HepG2 (cell line): ENCODE results near the gene LAMP2. TPM values are rescaled to one million over a fixed set of nuclear protein-coding genes. Genes with fewer than 3 reads are reported as not detected.

Experiments
- ATAC-seq: fragments of 200-7000 bp; cut with Tn5 transposase; 3 replicates; pipeline ENCODE4 v1.9.1; 2020; ENCODE audit warnings: mild to moderate bottlenecking, moderate library complexity
- BruUV-seq: library from RNA; stranded (reverse); fragments of 400-500 nt; replicated peaks from 2 replicates; lab custom pipeline; 2021; lab: Mats Ljungman, UMichigan
- CTCF ChIA-PET: fragments of 300-600 bp; formaldehyde crosslinking; extraction: SDS; loops from one replicate; lab custom pipeline; 2021; ENCODE audit warnings: low total read pairs, inconsistent platforms, low intra/inter-chr PET ratio; lab: Yijun Ruan, JAX
- POLR2A ChIA-PET: fragments of 350-600 bp; sonication (Branson Sonifier 250); formaldehyde crosslinking; loops from one replicate; lab custom pipeline; 2020; ENCODE audit warnings: antibody characterized with exemption, inconsistent platforms; lab: Yijun Ruan, JAX
- DNase-seq: peaks from one replicate; pipeline ENCODE4 v3.0.0-alpha.2; 2015; ENCODE audit warnings: low spot score
- FAIRE-seq: peaks from 3 replicates; lab custom pipeline; 2011; peaks lifted over from hg19 to GRCh38; lab: Jason Lieb, UNC
- H2AFZ ChIP-seq: one replicate; pipeline ENCODE4 v1.6.1; 2011; ENCODE audit warnings: low read length, inconsistent platforms
- H3K27ac ChIP-seq: fragments of 300-600 bp; 3 replicates; pipeline ENCODE4 v1.8.0; 2011; ENCODE audit warnings: mixed run types, mild to moderate bottlenecking, mixed read lengths, low read length, inconsistent platforms; ENCODE audit not compliant: insufficient read depth; ENCODE audit errors: extremely low read length
- H3K27me3 ChIP-seq, 2 experiments: fragments of 200-600 bp in 1 of 2; 2 replicates in 1 of 2; 3 replicates in 1 of 2; pipeline versions ENCODE4 v1.6.0 to v1.8.0; 2011; ENCODE audit warnings: low read length in 2 of 2, mild to moderate bottlenecking in 2 of 2, moderate library complexity in 2 of 2, inconsistent platforms in 1 of 2; ENCODE audit not compliant: insufficient read depth in 2 of 2, control insufficient read depth in 1 of 2
- H3K36me3 ChIP-seq, 2 experiments: fragments of 200-600 bp in 1 of 2; replicated peaks in 1 of 2; 2 replicates in 1 of 2; 3 replicates in 1 of 2; pipeline versions ENCODE4 v1.5.1 to v1.8.0; 2011; ENCODE audit warnings: low read length in 2 of 2, inconsistent platforms in 1 of 2; ENCODE audit not compliant: insufficient read depth in 2 of 2, control insufficient read depth in 1 of 2
- H3K4me1 ChIP-seq: 2 replicates; pipeline ENCODE4 v1.5.1; 2012; ENCODE audit warnings: low read length, inconsistent platforms; ENCODE audit not compliant: insufficient read depth
- H3K4me2 ChIP-seq: 2 replicates; pipeline ENCODE4 v1.6.0; 2011; ENCODE audit warnings: low read depth, low read length, inconsistent platforms
- H3K4me3 ChIP-seq, 3 experiments: fragments of 200-600 bp in 1 of 3; sonication (generic), shearing (Covaris generic) in 1 of 3; replicated peaks in 1 of 3; 2 replicates each; pipeline ENCODE4 v1.5.1; 2011 to 2016; ENCODE audit warnings: low read length in 3 of 3, inconsistent platforms in 2 of 3, low read depth in 2 of 3, mild to moderate bottlenecking in 2 of 3, control low read depth in 1 of 3, mixed read lengths in 1 of 3; ENCODE audit not compliant: insufficient read depth in 1 of 3
- H3K79me2 ChIP-seq: one replicate; pipeline ENCODE4 v1.6.1; 2011; ENCODE audit warnings: low read length, inconsistent platforms; ENCODE audit not compliant: insufficient read depth
- H3K9ac ChIP-seq: 2 replicates; pipeline ENCODE4 v1.6.0; 2011; ENCODE audit warnings: mild to moderate bottlenecking, low read depth, low read length, inconsistent platforms; ENCODE audit not compliant: insufficient read depth
- H3K9me3 ChIP-seq: 2 replicates; pipeline ENCODE4 v1.5.1; 2012; ENCODE audit warnings: mild to moderate bottlenecking, low read length
- H4K20me1 ChIP-seq: 2 replicates; pipeline ENCODE4 v1.6.0; 2011; ENCODE audit warnings: inconsistent platforms, mild to moderate bottlenecking, low read length, moderate library complexity; ENCODE audit not compliant: insufficient read depth
- ETV5 ChIP-seq: IDR thresholded peaks from 2 replicates; pipeline ENCODE4 v1.6.1; 2018; ENCODE audit warnings: missing biosample characterization, missing genetic modification reagents, inconsistent platforms, borderline replicate concordance
- REL ChIP-seq: sonication (generic); formaldehyde crosslinking; conservative IDR thresholded peaks from 2 replicates; pipeline ENCODE4 v1.8.0; 2022; ENCODE audit warnings: mild to moderate bottlenecking, missing genetic modification reagents, moderate library complexity
- SMAD9 ChIP-seq: sonication (generic); formaldehyde crosslinking; IDR thresholded peaks from 2 replicates; pipeline ENCODE4 v1.5.1; 2020; ENCODE audit warnings: mild to moderate bottlenecking, missing genetic modification reagents
- SMC3 ChIP-seq: IDR thresholded peaks from 2 replicates; pipeline ENCODE4 v1.6.1; 2011; ENCODE audit warnings: low read length, improper control_type of control experiment
- STAG1 ChIP-seq: sonication (generic); formaldehyde crosslinking; IDR thresholded peaks from 2 replicates; pipeline ENCODE4 v1.4.0; 2020; ENCODE audit warnings: missing genetic modification reagents
- ZNF24 ChIP-seq: fragments of 450-650 bp; IDR thresholded peaks from 2 replicates; pipeline ENCODE4 v1.6.1; 2017; ENCODE audit warnings: antibody characterized with exemption, mild to moderate bottlenecking
- ZNF264 ChIP-seq: sonication (generic); formaldehyde crosslinking; IDR thresholded peaks from 2 replicates; pipeline ENCODE4 v1.4.0; 2020; ENCODE audit warnings: missing genetic modification reagents
- WGBS: methylation state at CpG from one replicate; pipeline ENCODE4 v1.1.6; 2017; ENCODE audit warnings: low lambda C conversion rate; 5-methylcytosine and 5-hydroxymethylcytosine counted together
- in situ Hi-C: cut with HindIII; loops from 2 replicates; pipeline ENCODE4 v1.10.0; 2017; ENCODE audit warnings: low pct_unique_long_range_greater_than_20kb; ENCODE audit not compliant: extremely low pct_ligation_motif_present
- intact Hi-C: fragments of 100-400 bp; cut with micrococcal nuclease; formaldehyde crosslinking; loops from one replicate; pipeline ENCODE4 v1.10.0; 2022; ENCODE audit not compliant: unreplicated experiment
- polyA plus RNA-seq, 8 experiments: library from polyadenylated mRNA; depleted of rRNA in 3 of 8; stranded (reverse) in 7 of 8; unstranded in 1 of 8; fragments of >200 nt; fragmentation: Illumina TruSeq in 4 of 8; extraction: Trizol in 4 of 8; gene quantifications; 2 replicates each; pipeline versions ENCODE4 v1.2.1 to v1.2.3, GENCODE V29; 2011 to 2016; ENCODE audit warnings: low read depth in 4 of 8, missing spikeins in 1 of 8, mixed read lengths in 1 of 8; ENCODE audit not compliant: insufficient read depth in 1 of 8
- total RNA-seq, 5 experiments: library from RNA; depleted of rRNA; stranded (reverse); fragments of >200 nt; fragmentation: Illumina TruSeq; extraction: Trizol; gene quantifications; 2 replicates each; pipeline ENCODE4 v1.2.3, GENCODE V29; 2016; ENCODE audit warnings: low read depth in 1 of 5
- TF ChIP-seq, protein P1 (sequence below): sonication (generic); formaldehyde crosslinking; IDR thresholded peaks from 2 replicates; pipeline ENCODE4 v1.5.0; 2020; ENCODE audit warnings: missing genetic modification reagents
- TF ChIP-seq, protein P2 (sequence below): sonication (generic); formaldehyde crosslinking; IDR thresholded peaks from 2 replicates; pipeline ENCODE4 v1.5.0; 2020; ENCODE audit warnings: mild to moderate bottlenecking, missing genetic modification reagents, moderate library complexity

Gene LAMP2
- total and polyA plus RNA-seq, 2 of the 13 experiments (the other 11 are each of a cell fraction or from before 2014, with no cell fraction given), result 127 to 170 TPM

DNA sequence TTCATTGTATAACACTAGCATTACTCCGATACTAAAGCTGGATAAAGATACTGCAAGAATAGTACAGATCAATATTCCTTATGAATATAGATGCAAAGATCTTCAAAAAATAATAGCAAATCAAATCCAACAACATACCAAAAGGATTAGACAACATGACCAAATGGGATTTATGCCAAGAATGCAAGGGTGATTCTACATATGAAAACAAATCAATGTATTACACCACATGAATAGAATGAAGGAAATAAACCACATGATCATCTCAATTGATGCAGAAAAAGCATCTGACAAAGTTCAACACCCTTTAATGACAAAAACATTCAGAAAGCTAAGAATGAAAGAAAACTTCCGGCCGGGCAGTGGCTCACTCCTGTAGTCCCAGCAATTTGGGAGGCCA lies 48.8 kb upstream of the LAMP2 start:
- Histone ChIP-seq H3K4me1 (peaks cover 21% of the 10 kb centered on the region), H3K27ac (no peak overlapping the region), H3K27me3 (no peaks in the 10 kb centered on the region), H3K79me2 (no peaks in the 10 kb centered on the region), H3K9me3 (no peaks in the 10 kb centered on the region), H2AFZ (no peak overlapping the region), H3K9ac (no peak overlapping the region), H3K4me2 (no peak overlapping the region), H3K4me3 (no peak overlapping the region), H3K36me3 (no peaks in the 10 kb centered on the region), H4K20me1 (no peaks in the 10 kb centered on the region)
- POLR2A ChIA-PET, result no interaction called here
- WGBS, result 97% methylated on average over 3 of the region's 3 CpGs
- ATAC-seq (no peak), FAIRE-seq (no peak), DNase-seq (no peak)
- in situ Hi-C loops (loop anchor here (10.0 kb wide), 1 partner anchor 147 kb away; no protein-coding TSS in a partner anchor), intact Hi-C loops (loop anchor here (10.0 kb wide), 1 partner anchor 87 kb away; the partner anchor contains the start of gene MCTS1)
- TF ChIP-seq, protein P1, sequence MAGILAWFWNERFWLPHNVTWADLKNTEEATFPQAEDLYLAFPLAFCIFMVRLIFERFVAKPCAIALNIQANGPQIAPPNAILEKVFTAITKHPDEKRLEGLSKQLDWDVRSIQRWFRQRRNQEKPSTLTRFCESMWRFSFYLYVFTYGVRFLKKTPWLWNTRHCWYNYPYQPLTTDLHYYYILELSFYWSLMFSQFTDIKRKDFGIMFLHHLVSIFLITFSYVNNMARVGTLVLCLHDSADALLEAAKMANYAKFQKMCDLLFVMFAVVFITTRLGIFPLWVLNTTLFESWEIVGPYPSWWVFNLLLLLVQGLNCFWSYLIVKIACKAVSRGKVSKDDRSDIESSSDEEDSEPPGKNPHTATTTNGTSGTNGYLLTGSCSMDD, result no peak
- TF ChIP-seq REL (CRISPR knock-in tag), result no peak
- CTCF ChIA-PET, result no interaction called here
- BruUV-seq, result no TSS peak

DNA sequence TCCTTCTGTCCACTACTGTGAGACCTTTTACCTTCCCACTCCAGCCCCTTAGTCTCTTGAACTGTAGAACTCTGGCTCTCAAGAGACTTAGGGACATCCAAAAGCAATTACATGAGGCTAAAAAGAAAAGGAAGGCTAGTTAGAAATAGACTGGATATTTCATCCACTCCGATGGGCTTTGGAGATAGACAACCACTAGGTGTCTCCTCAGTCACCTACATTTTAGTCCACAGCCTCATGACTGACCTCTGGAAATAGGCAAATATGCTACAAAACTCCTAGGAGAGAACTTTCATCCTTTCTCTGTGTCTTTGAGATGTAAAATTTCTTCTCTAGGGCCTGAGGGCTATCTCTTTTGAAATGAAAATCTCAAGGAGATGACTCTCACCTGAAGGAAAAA lies 45.1 kb upstream of the LAMP2 start:
- intact Hi-C loops, result loop anchor here (5.0 to 10.0 kb wide), 2 partner anchors 48 to 91 kb away; partner anchors contain the start of genes CUL4B and MCTS1

More for the DNA sequence above, 45.1 kb upstream of the LAMP2 start:
- TF ChIP-seq, protein P2, sequence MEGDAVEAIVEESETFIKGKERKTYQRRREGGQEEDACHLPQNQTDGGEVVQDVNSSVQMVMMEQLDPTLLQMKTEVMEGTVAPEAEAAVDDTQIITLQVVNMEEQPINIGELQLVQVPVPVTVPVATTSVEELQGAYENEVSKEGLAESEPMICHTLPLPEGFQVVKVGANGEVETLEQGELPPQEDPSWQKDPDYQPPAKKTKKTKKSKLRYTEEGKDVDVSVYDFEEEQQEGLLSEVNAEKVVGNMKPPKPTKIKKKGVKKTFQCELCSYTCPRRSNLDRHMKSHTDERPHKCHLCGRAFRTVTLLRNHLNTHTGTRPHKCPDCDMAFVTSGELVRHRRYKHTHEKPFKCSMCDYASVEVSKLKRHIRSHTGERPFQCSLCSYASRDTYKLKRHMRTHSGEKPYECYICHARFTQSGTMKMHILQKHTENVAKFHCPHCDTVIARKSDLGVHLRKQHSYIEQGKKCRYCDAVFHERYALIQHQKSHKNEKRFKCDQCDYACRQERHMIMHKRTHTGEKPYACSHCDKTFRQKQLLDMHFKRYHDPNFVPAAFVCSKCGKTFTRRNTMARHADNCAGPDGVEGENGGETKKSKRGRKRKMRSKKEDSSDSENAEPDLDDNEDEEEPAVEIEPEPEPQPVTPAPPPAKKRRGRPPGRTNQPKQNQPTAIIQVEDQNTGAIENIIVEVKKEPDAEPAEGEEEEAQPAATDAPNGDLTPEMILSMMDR (CRISPR knock-in tag), result peak; percentile 60
- peak; percentile 51 for TF ChIP-seq SMC3
- TF ChIP-seq SMAD9 (CRISPR knock-in tag), result no peak
- TF ChIP-seq ETV5 (CRISPR knock-in tag), result no peak
- TF ChIP-seq ZNF264 (CRISPR knock-in tag), result no peak
- 0 out of 2 replicates have a peak, but pooled peaks have one; percentile 34 for TF ChIP-seq ZNF24
- peak; percentile 61 for TF ChIP-seq STAG1 (CRISPR knock-in tag)
- WGBS, result 8% methylated on average over 1 of the region's 1 CpG
- no peaks in the 10 kb centered on the region for H3K9me3 ChIP-seq
- no peak overlapping the region for H2AFZ ChIP-seq
- ATAC-seq (peak; percentile 86), FAIRE-seq (peak; percentile 40), DNase-seq (peak; percentile 32)
- no peak overlapping the region for H3K9ac ChIP-seq
- no peaks in the 10 kb centered on the region for H3K36me3 ChIP-seq
- H3K4me2 ChIP-seq, result no peak overlapping the region
- no peak overlapping the region for H3K27ac ChIP-seq
- in situ Hi-C loops, result loop anchor here (10.0 kb wide), 1 partner anchor 151 kb away; no protein-coding TSS in a partner anchor
- H3K79me2 ChIP-seq, result no peaks in the 10 kb centered on the region
- no TSS peak for BruUV-seq
- CTCF ChIA-PET, result no interaction called here
- no peaks in the 10 kb centered on the region for H3K27me3 ChIP-seq
- H3K4me3 ChIP-seq, result no peak overlapping the region
- POLR2A ChIA-PET, result no interaction called here
- no peaks in the 10 kb centered on the region for H4K20me1 ChIP-seq
- H3K4me1 ChIP-seq, result peaks cover 37% of the 10 kb centered on the region
